ENCODE results near the gene CCDC88C. TPM values are rescaled to one million over a fixed set of nuclear protein-coding genes. Genes with fewer than 3 reads are reported as not detected.

The CCDC88C gene
- total and polyA plus RNA-seq, 2 experiments from 2014 or later = 23.6 to 60.7 TPM

DNA sequence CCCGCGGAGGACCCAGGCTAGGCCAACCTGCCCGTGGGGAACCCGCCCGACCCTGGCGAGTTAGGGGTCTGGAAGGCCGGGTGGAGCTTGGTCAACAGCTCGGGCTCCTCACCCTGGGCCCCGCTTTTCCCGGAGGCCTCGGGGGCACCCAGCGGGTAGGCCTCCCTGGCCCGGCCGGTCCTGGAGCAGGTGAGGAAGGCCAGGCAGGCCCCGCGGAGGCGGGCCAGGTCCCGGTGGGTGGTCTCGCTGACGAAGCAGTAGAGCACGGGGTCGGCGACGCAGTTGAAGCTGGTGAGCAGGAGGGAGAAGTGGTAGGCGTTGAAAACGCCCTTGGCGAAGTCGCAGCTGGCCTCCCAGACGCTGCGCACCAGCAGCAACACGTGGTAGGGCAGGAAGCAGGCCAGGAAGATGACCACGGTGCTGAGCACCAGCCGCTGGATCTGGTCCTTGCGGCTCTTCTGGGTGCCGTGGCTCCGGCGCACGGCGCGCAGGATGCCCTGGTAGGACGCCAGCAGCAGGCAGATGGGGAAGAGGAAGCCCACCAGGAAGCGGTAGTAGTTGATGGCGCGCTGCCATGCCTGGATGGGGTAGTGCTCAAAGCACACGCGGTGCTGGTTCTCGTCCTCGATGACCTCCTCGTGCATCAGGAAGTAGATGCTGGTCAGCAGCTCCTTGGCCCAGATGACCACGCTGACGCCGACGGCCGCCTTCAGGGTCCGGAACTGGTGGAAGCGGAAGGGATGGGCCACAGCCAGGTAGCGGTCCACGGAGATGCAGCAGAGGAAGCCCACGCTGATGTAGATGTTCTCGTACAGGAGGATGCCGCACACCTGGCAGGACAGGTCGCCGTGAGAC, 183.5 kb downstream of the CCDC88C start:
- H3K9me2 ChIP-seq (ENCODE audit: insufficient read depth) = peaks cover 5% of the 10 kb centered on the region; the same call in 1 of the 2 replicates
- no peaks in the 10 kb centered on the region for H3K79me2 ChIP-seq (replicated peaks; ENCODE audit: insufficient read depth)
- H3K27ac ChIP-seq (ENCODE audit: low read depth) = no peak overlapping the region
- H3K9me3 Mint-ChIP-seq = peaks cover 24% of the 10 kb centered on the region
- H3K27ac Mint-ChIP-seq = no peak overlapping the region
- H3K36me3 Mint-ChIP-seq (ENCODE audit: low read depth) = peaks cover 23% of the 10 kb centered on the region
- no peak for DNase-seq (ENCODE audit: low spot score)
- no peak for TF ChIP-seq ZNF331 (CRISPR knock-in tag; IDR thresholded peaks at IDR 0.05; ENCODE audit: low read depth)
- TF ChIP-seq, protein P1, sequence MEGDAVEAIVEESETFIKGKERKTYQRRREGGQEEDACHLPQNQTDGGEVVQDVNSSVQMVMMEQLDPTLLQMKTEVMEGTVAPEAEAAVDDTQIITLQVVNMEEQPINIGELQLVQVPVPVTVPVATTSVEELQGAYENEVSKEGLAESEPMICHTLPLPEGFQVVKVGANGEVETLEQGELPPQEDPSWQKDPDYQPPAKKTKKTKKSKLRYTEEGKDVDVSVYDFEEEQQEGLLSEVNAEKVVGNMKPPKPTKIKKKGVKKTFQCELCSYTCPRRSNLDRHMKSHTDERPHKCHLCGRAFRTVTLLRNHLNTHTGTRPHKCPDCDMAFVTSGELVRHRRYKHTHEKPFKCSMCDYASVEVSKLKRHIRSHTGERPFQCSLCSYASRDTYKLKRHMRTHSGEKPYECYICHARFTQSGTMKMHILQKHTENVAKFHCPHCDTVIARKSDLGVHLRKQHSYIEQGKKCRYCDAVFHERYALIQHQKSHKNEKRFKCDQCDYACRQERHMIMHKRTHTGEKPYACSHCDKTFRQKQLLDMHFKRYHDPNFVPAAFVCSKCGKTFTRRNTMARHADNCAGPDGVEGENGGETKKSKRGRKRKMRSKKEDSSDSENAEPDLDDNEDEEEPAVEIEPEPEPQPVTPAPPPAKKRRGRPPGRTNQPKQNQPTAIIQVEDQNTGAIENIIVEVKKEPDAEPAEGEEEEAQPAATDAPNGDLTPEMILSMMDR (conservative IDR thresholded peaks at IDR 0.05; ENCODE audit: low read depth in 2 of 2) = no peak
- TF ChIP-seq, protein P2, sequence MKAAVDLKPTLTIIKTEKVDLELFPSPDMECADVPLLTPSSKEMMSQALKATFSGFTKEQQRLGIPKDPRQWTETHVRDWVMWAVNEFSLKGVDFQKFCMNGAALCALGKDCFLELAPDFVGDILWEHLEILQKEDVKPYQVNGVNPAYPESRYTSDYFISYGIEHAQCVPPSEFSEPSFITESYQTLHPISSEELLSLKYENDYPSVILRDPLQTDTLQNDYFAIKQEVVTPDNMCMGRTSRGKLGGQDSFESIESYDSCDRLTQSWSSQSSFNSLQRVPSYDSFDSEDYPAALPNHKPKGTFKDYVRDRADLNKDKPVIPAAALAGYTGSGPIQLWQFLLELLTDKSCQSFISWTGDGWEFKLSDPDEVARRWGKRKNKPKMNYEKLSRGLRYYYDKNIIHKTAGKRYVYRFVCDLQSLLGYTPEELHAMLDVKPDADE (IDR thresholded peaks at IDR 0.05) = no peak
- no peak for TF ChIP-seq NANOG (IDR thresholded peaks at IDR 0.05; ENCODE audit: borderline replicate concordance)
- TF ChIP-seq, protein P3, sequence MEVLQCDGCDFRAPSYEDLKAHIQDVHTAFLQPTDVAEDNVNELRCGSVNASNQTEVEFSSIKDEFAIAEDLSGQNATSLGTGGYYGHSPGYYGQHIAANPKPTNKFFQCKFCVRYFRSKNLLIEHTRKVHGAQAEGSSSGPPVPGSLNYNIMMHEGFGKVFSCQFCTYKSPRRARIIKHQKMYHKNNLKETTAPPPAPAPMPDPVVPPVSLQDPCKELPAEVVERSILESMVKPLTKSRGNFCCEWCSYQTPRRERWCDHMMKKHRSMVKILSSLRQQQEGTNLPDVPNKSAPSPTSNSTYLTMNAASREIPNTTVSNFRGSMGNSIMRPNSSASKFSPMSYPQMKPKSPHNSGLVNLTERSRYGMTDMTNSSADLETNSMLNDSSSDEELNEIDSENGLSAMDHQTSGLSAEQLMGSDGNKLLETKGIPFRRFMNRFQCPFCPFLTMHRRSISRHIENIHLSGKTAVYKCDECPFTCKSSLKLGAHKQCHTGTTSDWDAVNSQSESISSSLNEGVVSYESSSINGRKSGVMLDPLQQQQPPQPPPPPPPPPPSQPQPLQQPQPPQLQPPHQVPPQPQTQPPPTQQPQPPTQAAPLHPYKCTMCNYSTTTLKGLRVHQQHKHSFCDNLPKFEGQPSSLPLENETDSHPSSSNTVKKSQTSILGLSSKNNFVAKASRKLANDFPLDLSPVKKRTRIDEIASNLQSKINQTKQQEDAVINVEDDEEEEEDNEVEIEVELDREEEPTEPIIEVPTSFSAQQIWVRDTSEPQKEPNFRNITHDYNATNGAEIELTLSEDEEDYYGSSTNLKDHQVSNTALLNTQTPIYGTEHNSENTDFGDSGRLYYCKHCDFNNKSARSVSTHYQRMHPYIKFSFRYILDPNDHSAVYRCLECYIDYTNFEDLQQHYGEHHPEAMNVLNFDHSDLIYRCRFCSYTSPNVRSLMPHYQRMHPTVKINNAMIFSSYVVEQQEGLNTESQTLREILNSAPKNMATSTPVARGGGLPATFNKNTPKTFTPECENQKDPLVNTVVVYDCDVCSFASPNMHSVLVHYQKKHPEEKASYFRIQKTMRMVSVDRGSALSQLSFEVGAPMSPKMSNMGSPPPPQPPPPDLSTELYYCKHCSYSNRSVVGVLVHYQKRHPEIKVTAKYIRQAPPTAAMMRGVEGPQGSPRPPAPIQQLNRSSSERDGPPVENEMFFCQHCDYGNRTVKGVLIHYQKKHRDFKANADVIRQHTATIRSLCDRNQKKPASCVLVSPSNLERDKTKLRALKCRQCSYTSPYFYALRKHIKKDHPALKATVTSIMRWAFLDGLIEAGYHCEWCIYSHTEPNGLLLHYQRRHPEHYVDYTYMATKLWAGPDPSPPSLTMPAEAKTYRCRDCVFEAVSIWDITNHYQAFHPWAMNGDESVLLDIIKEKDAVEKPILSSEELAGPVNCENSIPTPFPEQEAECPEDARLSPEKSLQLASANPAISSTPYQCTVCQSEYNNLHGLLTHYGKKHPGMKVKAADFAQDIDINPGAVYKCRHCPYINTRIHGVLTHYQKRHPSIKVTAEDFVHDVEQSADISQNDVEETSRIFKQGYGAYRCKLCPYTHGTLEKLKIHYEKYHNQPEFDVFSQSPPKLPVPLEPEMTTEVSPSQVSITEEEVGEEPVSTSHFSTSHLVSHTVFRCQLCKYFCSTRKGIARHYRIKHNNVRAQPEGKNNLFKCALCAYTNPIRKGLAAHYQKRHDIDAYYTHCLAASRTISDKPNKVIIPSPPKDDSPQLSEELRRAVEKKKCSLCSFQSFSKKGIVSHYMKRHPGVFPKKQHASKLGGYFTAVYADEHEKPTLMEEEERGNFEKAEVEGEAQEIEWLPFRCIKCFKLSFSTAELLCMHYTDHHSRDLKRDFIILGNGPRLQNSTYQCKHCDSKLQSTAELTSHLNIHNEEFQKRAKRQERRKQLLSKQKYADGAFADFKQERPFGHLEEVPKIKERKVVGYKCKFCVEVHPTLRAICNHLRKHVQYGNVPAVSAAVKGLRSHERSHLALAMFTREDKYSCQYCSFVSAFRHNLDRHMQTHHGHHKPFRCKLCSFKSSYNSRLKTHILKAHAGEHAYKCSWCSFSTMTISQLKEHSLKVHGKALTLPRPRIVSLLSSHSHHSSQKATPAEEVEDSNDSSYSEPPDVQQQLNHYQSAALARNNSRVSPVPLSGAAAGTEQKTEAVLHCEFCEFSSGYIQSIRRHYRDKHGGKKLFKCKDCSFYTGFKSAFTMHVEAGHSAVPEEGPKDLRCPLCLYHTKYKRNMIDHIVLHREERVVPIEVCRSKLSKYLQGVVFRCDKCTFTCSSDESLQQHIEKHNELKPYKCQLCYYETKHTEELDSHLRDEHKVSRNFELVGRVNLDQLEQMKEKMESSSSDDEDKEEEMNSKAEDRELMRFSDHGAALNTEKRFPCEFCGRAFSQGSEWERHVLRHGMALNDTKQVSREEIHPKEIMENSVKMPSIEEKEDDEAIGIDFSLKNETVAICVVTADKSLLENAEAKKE (CRISPR knock-in tag; IDR thresholded peaks at IDR 0.05) = no peak
- no peak for TF ChIP-seq ZNF114 (CRISPR knock-in tag; IDR thresholded peaks at IDR 0.05)
- no peak for TF ChIP-seq JUNB (IDR thresholded peaks at IDR 0.05; ENCODE audit: unreplicated experiment)
- H4K20me1 ChIP-seq (replicated peaks; ENCODE audit: insufficient read depth) = no peaks in the 10 kb centered on the region
- H3K4me3 ChIP-seq = no peak overlapping the region
- no peak overlapping the region for H3K4me3 Mint-ChIP-seq
- no peaks in the 10 kb centered on the region for H3K27me3 ChIP-seq (ENCODE audit: insufficient read depth)
- H3K4me1 ChIP-seq (ENCODE audit: insufficient read depth) = no peaks in the 10 kb centered on the region
- ATAC-seq = no peak
- no peaks in the 10 kb centered on the region; the same call in 2 of the 3 replicates for H3K4me1 Mint-ChIP-seq
- peaks cover 9% of the 10 kb centered on the region for H3K27me3 Mint-ChIP-seq (ENCODE audit: insufficient read depth, low read depth, poor library complexity)
- no peaks in the 10 kb centered on the region for H3F3A ChIP-seq (replicated peaks; ENCODE audit: low read depth)
- no peak overlapping the region for H2AFZ ChIP-seq
- H3K4me2 ChIP-seq = no peak overlapping the region
- no peaks in the 10 kb centered on the region for H3K36me3 ChIP-seq (ENCODE audit: insufficient read depth)
